Activated CD4-positive, alpha-beta memory T cell treated with anti-CD3 and anti-CD28 coated beads for 36 hours (primary cell): ENCODE measurements around the gene HCN2. TPM values are rescaled to one million over a fixed set of nuclear protein-coding genes. Genes with fewer than 3 reads are reported as not detected.
A peak's percentile ranks its signal among the peaks of the same experiment; 100 is the strongest.

Experiments
- CTCF ChIA-PET: fragments of 350-600 bp; sonication (Branson Sonifier 250); formaldehyde crosslinking; loops from one replicate; lab custom pipeline; 2021; ENCODE audit warnings: antibody characterized with exemption, inconsistent platforms; lab: Charles Lee
- POLR2A ChIA-PET: fragments of 350-600 bp; sonication (Branson Sonifier 250); formaldehyde crosslinking; loops from one replicate; lab custom pipeline; 2021; ENCODE audit warnings: antibody characterized with exemption; lab: Charles Lee
- DNase-seq: peaks from one replicate; pipeline ENCODE4 v3.0.0-alpha.2; 2020
- H3K27ac Mint-ChIP-seq: one replicate; pipeline ENCODE4 v1.8.0; 2021; ENCODE audit warnings: mixed read lengths
- H3K27me3 Mint-ChIP-seq: one replicate; pipeline ENCODE4 v1.8.0; 2021; ENCODE audit warnings: mixed read lengths
- H3K36me3 Mint-ChIP-seq: one replicate; pipeline ENCODE4 v1.8.0; 2021; ENCODE audit warnings: mixed read lengths
- H3K4me1 Mint-ChIP-seq: one replicate; pipeline ENCODE4 v1.8.0; 2021; ENCODE audit warnings: low read depth, mixed read lengths
- H3K4me3 Mint-ChIP-seq: one replicate; pipeline ENCODE4 v1.8.0; 2021; ENCODE audit warnings: mild to moderate bottlenecking, mixed read lengths
- H3K9me3 Mint-ChIP-seq: one replicate; pipeline ENCODE4 v1.8.0; 2021; ENCODE audit warnings: mixed read lengths
- intact Hi-C: fragments of 100-400 bp; cut with micrococcal nuclease; formaldehyde crosslinking; loops from one replicate; pipeline ENCODE4 v1.15.1; 2023
- total RNA-seq, 2 experiments: library from RNA; stranded (reverse); gene quantifications; one replicate each; pipeline ENCODE4 v1.2.3, GENCODE V29; 2021

The HCN2 gene
- total RNA-seq, 2 experiments from 2014 or later: 1.00 to 1.0 TPM

DNA sequence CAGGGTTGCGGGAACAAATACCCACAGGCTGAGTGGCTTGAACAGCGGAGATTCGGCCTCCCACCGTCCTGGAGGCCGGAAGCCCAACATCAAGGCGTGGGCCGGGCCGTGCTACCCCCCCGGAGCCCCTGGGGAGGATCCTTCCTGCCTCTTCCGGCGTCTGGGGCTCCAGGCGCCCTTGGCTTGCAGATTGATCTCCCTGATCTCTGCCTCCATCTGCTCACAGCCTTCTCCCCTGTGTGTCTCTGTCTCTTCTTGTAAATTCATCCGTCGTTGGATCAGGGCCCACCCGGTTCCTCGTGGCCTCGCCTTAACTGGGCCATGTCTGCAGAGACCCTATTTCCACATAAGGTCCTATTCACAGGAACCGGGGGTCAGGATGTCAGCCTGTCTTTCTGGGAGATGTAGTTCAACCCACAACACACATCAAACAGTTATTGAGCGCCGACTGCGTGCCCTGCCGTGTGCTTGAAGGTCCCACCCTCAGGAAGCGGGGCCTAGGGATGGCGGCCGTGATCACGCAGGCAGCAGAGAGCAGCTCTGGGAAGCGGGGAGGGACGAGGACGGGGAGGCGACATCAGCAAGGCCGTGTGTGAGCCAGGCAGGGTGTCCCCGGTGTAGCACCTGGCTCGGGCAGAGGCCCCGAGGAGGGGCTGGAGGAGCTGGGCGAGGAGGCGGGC lies 21.3 kb downstream of the HCN2 start:
- Mint-ChIP-seq H3K36me3 (peaks cover 16% of the 10 kb centered on the region), H3K9me3 (no peaks in the 10 kb centered on the region), H3K4me1 (peaks cover 26% of the 10 kb centered on the region), H3K27ac (peak overlapping the region; percentile 95), H3K27me3 (no peaks in the 10 kb centered on the region), H3K4me3 (peak overlapping the region; percentile 79)
- intact Hi-C loops: loop anchor here (1.0 to 2.0 kb wide), 5 partner anchors 22 to 70 kb away; partner anchors contain the start of genes BSG, HCN2 and POLRMT
- CTCF ChIA-PET: interaction anchor here (1.0 to 2.5 kb wide), 5 partner anchors 18 to 373 kb away, joined by 3 to 8 read pairs (median 5); partner anchors contain the start of gene CDC34
- DNase-seq: peak; percentile 78
- POLR2A ChIA-PET: interaction anchor here (1.1 to 1.5 kb wide), 2 partner anchors 49 to 101 kb away, joined by 3 to 4 read pairs; no protein-coding TSS in a partner anchor

DNA sequence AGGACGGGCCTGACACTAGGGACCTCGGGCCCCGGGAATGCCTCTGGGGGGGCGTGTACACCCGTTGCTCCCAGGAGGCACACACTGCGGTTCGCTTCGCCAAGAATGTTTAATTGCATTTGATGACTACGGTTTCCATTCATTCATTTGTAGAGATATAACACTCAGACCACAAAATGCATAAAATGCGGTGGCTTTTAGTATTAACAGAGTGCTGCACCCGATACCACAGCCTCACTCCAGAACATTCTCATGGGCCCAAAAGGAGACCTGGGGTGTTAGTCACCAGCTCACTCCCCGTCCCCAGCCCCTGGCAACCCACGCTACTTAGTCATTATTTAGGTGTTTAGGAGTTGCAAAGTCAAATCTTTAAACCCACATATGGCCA lies 21.8 kb downstream of the HCN2 start:
- peaks cover 26% of the 10 kb centered on the region for H3K4me1 Mint-ChIP-seq
- H3K27me3 Mint-ChIP-seq: no peaks in the 10 kb centered on the region
- peak overlapping the region; percentile 79 for H3K4me3 Mint-ChIP-seq
- H3K36me3 Mint-ChIP-seq: peaks cover 16% of the 10 kb centered on the region
- peak; percentile 92 for DNase-seq
- peak overlapping the region; percentile 95 for H3K27ac Mint-ChIP-seq
- ChIA-PET POLR2A (interaction anchor here (0.7 to 1.5 kb wide), 5 partner anchors 13 to 101 kb away, joined by 3 to 4 read pairs (median 4); partner anchors contain the start of genes POLRMT and RNF126), CTCF (interaction anchor here (1.0 to 2.5 kb wide), 5 partner anchors 17 to 633 kb away, joined by 3 to 8 read pairs (median 4); partner anchors contain the start of gene CDC34)
- intact Hi-C loops: loop anchor here (1.0 to 2.0 kb wide), 5 partner anchors 22 to 69 kb away; partner anchors contain the start of genes BSG, HCN2 and POLRMT
- no peaks in the 10 kb centered on the region for H3K9me3 Mint-ChIP-seq

GRCh38 chr19:612941-613340 lies 23.3 kb downstream of the HCN2 start:
- Mint-ChIP-seq H3K9me3 (no peaks in the 10 kb centered on the region), H3K36me3 (peaks cover 20% of the 10 kb centered on the region), H3K4me1 (peaks cover 26% of the 10 kb centered on the region), H3K27ac (no peak overlapping the region), H3K4me3 (no peak overlapping the region), H3K27me3 (no peaks in the 10 kb centered on the region)
- intact Hi-C loops: no loop called here
- POLR2A ChIA-PET: no interaction called here
- CTCF ChIA-PET: interaction anchor here (0.7 kb wide), 1 partner anchor 18 kb away, joined by 3 read pairs; no protein-coding TSS in a partner anchor
- no peak for DNase-seq

- no peak overlapping the region for H3K27ac Mint-ChIP-seq
- peaks cover 23% of the 10 kb centered on the region for H3K36me3 Mint-ChIP-seq
- no peak overlapping the region for H3K4me3 Mint-ChIP-seq
- CTCF ChIA-PET: no interaction called here
- no peak for DNase-seq
- intact Hi-C loops: no loop called here
- POLR2A ChIA-PET: no interaction called here
- no peaks in the 10 kb centered on the region for H3K9me3 Mint-ChIP-seq
- no peaks in the 10 kb centered on the region for H3K27me3 Mint-ChIP-seq
- H3K4me1 Mint-ChIP-seq: peaks cover 26% of the 10 kb centered on the region
Observed at GRCh38 chr19:613732-614567, 24.3 kb downstream of the HCN2 start.

- no peak overlapping the region for H3K4me3 Mint-ChIP-seq
- H3K9me3 Mint-ChIP-seq: no peaks in the 10 kb centered on the region
- intact Hi-C loops: no loop called here
- POLR2A ChIA-PET: no interaction called here
- H3K4me1 Mint-ChIP-seq: peaks cover 24% of the 10 kb centered on the region
- DNase-seq: no peak
- H3K36me3 Mint-ChIP-seq: peaks cover 24% of the 10 kb centered on the region
- H3K27me3 Mint-ChIP-seq: no peaks in the 10 kb centered on the region
- no peak overlapping the region for H3K27ac Mint-ChIP-seq
- CTCF ChIA-PET: no interaction called here
Observed at GRCh38 chr19:615619-616018, 25.9 kb downstream of the HCN2 start.

DNA sequence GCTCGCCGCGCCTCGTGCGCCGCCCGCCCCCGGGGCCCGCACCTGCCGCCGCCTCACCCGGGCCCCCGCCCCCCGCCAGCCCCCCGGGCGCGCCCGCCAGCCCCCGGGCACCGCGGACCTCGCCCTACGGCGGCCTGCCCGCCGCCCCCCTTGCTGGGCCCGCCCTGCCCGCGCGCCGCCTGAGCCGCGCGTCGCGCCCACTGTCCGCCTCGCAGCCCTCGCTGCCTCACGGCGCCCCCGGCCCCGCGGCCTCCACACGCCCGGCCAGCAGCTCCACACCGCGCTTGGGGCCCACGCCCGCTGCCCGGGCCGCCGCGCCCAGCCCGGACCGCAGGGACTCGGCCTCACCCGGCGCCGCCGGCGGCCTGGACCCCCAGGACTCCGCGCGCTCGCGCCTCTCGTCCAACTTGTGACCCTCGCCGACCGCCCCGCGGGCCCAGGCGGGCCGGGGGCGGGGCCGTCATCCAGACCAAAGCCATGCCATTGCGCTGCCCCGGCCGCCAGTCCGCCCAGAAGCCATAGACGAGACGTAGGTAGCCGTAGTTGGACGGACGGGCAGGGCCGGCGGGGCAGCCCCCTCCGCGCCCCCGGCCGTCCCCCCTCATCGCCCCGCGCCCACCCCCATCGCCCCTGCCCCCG lies 26.5 kb downstream of the HCN2 start:
- no peak for DNase-seq
- H3K36me3 Mint-ChIP-seq: peaks cover 24% of the 10 kb centered on the region
- ChIA-PET CTCF (no interaction called here), POLR2A (no interaction called here)
- H3K27me3 Mint-ChIP-seq: no peaks in the 10 kb centered on the region
- H3K9me3 Mint-ChIP-seq: no peaks in the 10 kb centered on the region
- intact Hi-C loops: no loop called here
- H3K4me3 Mint-ChIP-seq: no peak overlapping the region
- peaks cover 20% of the 10 kb centered on the region for H3K4me1 Mint-ChIP-seq
- no peak overlapping the region for H3K27ac Mint-ChIP-seq

GRCh38 chr19:616747-617526 lies 27.3 kb downstream of the HCN2 start:
- Mint-ChIP-seq H3K9me3 (no peaks in the 10 kb centered on the region), H3K4me1 (peaks cover 14% of the 10 kb centered on the region), H3K27me3 (no peaks in the 10 kb centered on the region), H3K27ac (no peak overlapping the region), H3K4me3 (no peak overlapping the region), H3K36me3 (peaks cover 24% of the 10 kb centered on the region)
- intact Hi-C loops: no loop called here
- ChIA-PET POLR2A (no interaction called here), CTCF (no interaction called here)
- peak; percentile 18 for DNase-seq

GRCh38 chr19:617551-618246 lies 28.0 kb downstream of the HCN2 start:
- Mint-ChIP-seq H3K27ac (no peak overlapping the region), H3K9me3 (no peaks in the 10 kb centered on the region), H3K4me3 (no peak overlapping the region), H3K4me1 (peaks cover 8% of the 10 kb centered on the region), H3K27me3 (no peaks in the 10 kb centered on the region), H3K36me3 (peaks cover 24% of the 10 kb centered on the region)
- intact Hi-C loops: no loop called here
- POLR2A ChIA-PET: no interaction called here
- CTCF ChIA-PET: no interaction called here
- no peak for DNase-seq

- H3K36me3 Mint-ChIP-seq: peaks cover 21% of the 10 kb centered on the region
Observed at GRCh38 chr19:618247-618619, 28.6 kb downstream of the HCN2 start.

DNA sequence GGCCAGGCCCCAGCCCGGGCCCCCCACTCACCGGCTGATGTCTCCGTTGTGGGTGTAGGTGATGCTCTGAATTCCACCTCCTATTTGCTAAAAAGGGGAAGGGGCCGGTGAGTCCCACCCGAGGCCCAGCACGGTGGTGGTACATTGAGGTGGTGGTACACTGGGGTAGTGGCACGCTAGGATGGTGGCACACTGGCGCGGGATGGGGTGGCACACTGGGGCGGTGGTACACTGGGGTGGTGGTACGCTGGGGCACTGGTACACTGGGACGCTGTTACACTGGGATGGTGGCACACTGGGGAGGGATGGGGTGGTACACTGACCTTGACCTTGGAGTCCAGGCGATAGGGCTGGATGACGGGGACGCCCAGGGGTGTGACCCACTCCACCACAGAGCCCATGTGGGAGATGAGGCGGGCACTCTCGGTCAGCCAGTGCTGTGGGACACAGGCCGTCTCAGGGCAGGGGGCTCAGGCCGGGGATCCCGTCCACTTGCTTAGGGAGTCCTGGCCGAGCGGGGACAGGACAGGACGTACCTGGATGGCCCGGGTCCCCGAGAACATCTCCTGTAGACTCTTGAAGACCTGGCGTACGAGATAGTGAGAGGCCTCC lies 29.1 kb downstream of the HCN2 start:
- intact Hi-C loops: no loop called here
- ChIA-PET POLR2A (no interaction called here), CTCF (no interaction called here)
- H3K27ac Mint-ChIP-seq: no peak overlapping the region
- no peak for DNase-seq
- no peak overlapping the region for H3K4me3 Mint-ChIP-seq
- H3K9me3 Mint-ChIP-seq: no peaks in the 10 kb centered on the region
- H3K27me3 Mint-ChIP-seq: no peaks in the 10 kb centered on the region
- peaks cover 23% of the 10 kb centered on the region for H3K36me3 Mint-ChIP-seq
- peaks cover 3% of the 10 kb centered on the region for H3K4me1 Mint-ChIP-seq

More at GRCh38 chr19:618247-618619, 28.6 kb downstream of the HCN2 start:
- no peaks in the 10 kb centered on the region for H3K27me3 Mint-ChIP-seq
- ChIA-PET CTCF (no interaction called here), POLR2A (no interaction called here)
- no peaks in the 10 kb centered on the region for H3K9me3 Mint-ChIP-seq
- intact Hi-C loops: no loop called here
- H3K4me1 Mint-ChIP-seq: peaks cover 3% of the 10 kb centered on the region
- H3K27ac Mint-ChIP-seq: no peak overlapping the region
- DNase-seq: no peak
- H3K4me3 Mint-ChIP-seq: no peak overlapping the region
